Thoracic aorta endothelial cell (primary cell): ENCODE data around the gene NUSAP1. TPM values are rescaled to one million over a fixed set of nuclear protein-coding genes. Genes with fewer than 3 reads are reported as not detected.

Experiments used
- total RNA-seq: library from RNA; depleted of rRNA; stranded (reverse); fragments of >200 nt; gene quantifications from 2 replicates; pipeline ENCODE4 v1.2.3, GENCODE V29; 2012

NUSAP1 gene
- 96.3 and 172 TPM in 2 replicates for total RNA-seq

GRCh38 chr15:41332194-41333025 is at the start of gene NUSAP1, which contains the start of gene OIP5:
TSS of gene NUSAP1 (plus strand) at chr15:41332881. CDS start at chr15:41332958, 77 bp downstream.
TSS of gene OIP5 (minus strand) at chr15:41332591. CDS start at chr15:41332561, 30 bp downstream.

GRCh38 chr15:41416742-41417417 is 84.2 kb downstream of the NUSAP1 start, which contains the start of gene RTF1:
TSS of gene RTF1 (plus strand) at chr15:41417095. CDS start at chr15:41417116, 21 bp downstream.

Other genes starting within 250 kb of the NUSAP1 start
- 31.9 and 32.8 TPM in 2 replicates for gene INO80, start 216.6 kb upstream of the NUSAP1 start, total RNA-seq
- not detected in 2 replicates for gene EXD1, start 102.1 kb upstream of the NUSAP1 start, total RNA-seq
- gene CHP1, start 101.6 kb upstream of the NUSAP1 start, total RNA-seq, result 117 and 133 TPM in 2 replicates
- 11.4 and 16.9 TPM in 2 replicates for gene OIP5, start 290 bp upstream of the NUSAP1 start, total RNA-seq
- gene NDUFAF1, start 69.6 kb downstream of the NUSAP1 start, total RNA-seq, result 29.1 and 31.2 TPM in 2 replicates
- gene RTF1, start 84.2 kb downstream of the NUSAP1 start, total RNA-seq, result 49.3 and 55.9 TPM in 2 replicates
- 0.36 and 1.2 TPM in 2 replicates for gene ITPKA, start 161.0 kb downstream of the NUSAP1 start, total RNA-seq
- 0.07 and 0.13 TPM in 2 replicates for gene LTK, start 180.9 kb downstream of the NUSAP1 start, total RNA-seq
- 23.2 and 30.2 TPM in 2 replicates for gene RPAP1, start 211.4 kb downstream of the NUSAP1 start, total RNA-seq
- gene TYRO3, start 226.3 kb downstream of the NUSAP1 start, total RNA-seq, result 10.4 and 12.6 TPM in 2 replicates